HG03064 (cell line): ENCODE data around the gene KIF24.
A peak's percentile ranks its signal among the peaks of the same experiment; 100 is the strongest.
"Not testable (repeated sequence)": the region's sequence is repeated elsewhere in the genome, so short reads cannot be mapped to it uniquely, and the experiment has no call there.

Source experiments
- ATAC-seq: cut with Tn5 transposase; IDR thresholded peaks from one replicate; pipeline ENCODE4 v1.9.1; 2021; ENCODE audit warnings: low read depth; ENCODE audit not compliant: unreplicated experiment

KIF24 gene

GRCh38 chr9:34332076-34332964, 3.3 kb upstream of the KIF24 start:
- ATAC-seq: no peak

- no peak for ATAC-seq
These were observed 2.1 kb upstream of the KIF24 start for GRCh38 chr9:34331196-34331595.

DNA sequence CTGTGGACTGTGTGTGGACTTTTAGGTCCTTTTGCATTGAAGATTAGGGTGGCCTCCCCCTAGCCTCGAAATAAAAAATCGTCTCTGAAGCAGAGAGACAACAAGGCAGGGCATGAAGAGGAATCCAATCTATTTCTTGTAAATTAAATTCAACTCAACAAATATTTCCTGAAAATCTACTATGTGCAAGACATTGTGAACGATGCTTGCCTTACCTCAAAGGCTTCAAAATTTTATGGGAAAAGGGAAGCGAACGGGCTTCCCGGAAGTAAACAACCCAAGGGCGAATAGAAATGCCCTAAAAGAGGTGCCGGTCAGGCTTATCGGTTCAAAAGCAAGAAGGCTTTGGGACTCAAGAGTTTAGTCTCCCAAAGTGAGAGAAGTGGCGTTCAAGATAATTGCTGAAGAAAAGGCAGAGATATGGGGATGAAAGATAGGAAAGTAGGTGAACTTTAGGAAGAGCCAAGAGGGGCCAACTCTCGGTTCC, 525 bp downstream of the KIF24 start:
- ATAC-seq: peak; percentile 4

DNA sequence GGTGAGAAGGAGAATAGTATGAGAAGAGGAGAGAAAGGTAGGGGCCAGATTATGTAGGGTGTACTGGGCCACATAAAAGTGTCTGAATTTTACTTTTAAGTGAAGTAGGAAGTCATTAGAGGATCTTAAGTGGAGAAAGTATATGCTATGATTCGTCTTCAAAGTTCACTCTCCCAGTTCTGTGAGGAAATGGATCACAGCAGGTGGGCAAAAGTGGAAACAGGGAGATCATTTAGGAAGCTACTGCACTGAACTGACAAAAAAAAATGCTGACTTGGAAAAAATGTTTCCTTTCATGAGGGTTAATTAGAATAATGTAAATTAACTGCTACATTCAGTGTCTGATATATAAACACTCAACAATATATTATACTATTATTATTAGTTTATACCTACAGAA, 2.4 kb downstream of the KIF24 start:
- ATAC-seq: no peak

GRCh38 chr9:34322899-34323591, 6.0 kb downstream of the KIF24 start:
- no peak for ATAC-seq

- no peak for ATAC-seq
These were observed 7.6 kb downstream of the KIF24 start for GRCh38 chr9:34321451-34321850.

- ATAC-seq: no peak
These were observed 10.8 kb downstream of the KIF24 start for GRCh38 chr9:34318163-34318790.

- ATAC-seq: no peak
These were observed 11.6 kb downstream of the KIF24 start for GRCh38 chr9:34317436-34317835.

DNA sequence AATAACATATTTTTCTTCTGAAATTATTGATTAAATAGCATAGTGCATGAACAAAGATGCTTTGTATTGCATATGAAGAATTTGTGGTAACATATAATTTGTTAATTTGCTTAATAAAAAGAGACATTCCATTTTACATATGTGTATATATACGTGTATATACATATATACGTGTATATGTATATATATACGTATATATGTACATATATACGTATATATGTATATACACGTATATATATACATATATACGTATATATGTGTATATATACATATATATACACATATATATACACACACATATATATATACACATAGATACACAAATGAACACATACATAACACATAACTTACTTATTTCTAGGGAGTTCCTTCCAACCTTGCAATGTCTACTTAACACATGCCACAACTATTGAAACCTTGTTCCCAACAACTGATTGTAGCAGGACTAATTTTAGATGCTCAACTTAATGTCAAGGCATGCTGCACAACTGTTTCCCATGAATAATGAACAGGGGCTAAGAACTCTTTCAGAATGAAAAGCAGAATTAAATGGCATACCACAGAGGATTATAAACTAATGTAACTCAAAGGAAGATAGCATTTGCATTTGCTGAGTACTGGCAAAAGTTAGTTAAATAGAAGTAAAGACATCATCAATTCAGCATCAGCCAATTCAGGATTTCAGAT, 17.4 kb downstream of the KIF24 start:
- ATAC-seq: no peak

GRCh38 chr9:34310215-34310614, 18.9 kb downstream of the KIF24 start:
- ATAC-seq: no peak

DNA sequence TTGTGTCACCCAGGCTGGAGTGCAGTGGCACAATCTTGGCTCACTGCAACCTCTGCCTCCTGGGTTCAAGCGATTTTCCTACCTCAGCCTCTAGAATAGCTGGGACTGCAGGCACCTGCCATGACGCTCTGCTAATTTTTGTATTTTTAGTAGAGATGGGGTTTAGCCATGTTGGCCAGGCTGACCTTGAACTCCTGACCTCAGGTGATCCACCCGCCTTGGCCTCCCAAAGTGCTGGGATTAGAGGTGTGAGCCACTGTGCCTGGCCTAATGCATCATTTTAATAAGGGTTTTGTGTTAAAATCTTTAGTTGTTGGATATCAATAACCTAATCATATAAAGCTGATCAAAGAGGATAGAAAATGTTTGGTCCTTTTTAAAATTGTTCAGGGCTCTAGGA, 20.8 kb downstream of the KIF24 start:
- not testable (repeated sequence) for ATAC-seq

DNA sequence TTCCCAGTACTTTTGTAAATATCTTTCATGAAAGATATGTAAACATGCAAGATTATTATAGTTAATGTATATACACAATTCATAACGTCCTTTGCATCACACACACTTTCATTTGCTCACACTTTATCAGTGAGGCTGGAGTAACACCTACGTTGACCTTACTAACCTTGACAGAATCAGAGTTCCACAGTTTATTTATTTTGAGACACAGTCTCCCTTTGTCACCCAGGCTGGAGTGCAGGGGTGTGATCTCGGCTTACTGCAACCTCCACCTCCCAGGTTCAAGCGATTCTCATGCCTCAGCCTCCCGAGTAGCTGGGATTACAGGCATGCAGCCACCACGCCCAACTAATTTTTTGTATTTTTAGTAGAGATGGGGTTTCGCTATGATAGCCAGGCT, 28.0 kb downstream of the KIF24 start:
- not testable (repeated sequence) for ATAC-seq

- no peak for ATAC-seq
These were observed 36.5 kb downstream of the KIF24 start for GRCh38 chr9:34292552-34292951.

DNA sequence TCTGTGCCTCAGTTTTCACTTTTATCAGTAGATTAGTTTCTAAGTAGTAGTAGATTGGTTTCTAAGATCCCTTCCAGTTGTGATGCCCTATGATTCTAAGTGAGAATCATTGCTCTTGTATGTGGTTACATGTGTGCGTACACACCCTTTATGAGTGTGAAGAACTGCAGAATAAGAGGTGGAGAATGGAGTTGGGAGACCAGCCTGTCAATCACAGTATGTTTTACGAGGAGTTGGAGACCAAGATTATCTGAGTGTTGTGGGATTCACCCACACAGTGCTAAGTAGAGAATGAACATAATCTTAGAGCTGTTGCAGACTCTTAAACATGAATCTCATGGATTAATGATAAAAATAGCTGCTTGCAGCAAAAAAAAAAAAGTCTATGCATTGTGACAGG, 37.6 kb downstream of the KIF24 start:
- ATAC-seq: no peak

DNA sequence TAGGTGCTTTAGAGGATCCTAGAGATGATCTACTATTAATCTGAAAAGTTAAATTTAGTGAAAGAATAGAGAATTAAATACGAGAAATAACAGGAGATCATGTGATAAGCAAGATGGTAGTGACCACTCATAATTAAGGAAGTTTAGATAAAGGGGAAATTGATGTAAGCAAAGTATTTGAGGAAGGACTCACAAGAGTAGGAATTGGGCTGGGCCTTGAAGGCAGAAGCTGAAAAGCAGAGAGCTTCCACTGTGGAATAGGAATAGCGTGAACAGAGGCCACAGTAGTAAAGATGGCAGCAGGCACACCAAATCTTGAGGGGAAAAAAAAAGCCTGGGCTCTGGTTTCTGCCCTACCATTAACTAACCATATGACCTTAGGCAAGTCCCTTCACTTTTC, 38.0 kb downstream of the KIF24 start:
- ATAC-seq: no peak

DNA sequence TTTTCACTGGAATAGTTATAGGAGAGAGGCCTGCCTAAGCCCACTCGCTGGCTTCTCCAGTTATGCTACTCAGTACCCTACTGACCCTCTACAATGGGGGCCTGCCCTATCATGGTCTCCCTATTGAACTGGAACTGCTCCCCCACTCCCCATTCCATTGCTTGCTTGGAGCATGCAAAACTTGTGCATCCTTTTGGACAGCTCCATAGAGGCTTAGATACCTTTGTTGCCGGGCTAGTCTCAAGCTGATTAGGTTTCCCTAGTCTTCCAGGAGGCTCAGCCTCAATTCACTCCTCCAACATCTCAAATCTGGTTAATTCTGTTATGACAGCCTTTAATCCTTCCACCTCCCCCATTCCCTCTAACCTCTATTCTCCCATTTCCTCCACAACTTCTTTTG, 39.9 kb downstream of the KIF24 start:
- no peak for ATAC-seq

GRCh38 chr9:34282096-34282495, 47.0 kb downstream of the KIF24 start:
- ATAC-seq: no peak

- no peak for ATAC-seq
These were observed 49.7 kb downstream of the KIF24 start for GRCh38 chr9:34279411-34279810.
